ENCODE measurements around the gene FLT1. TPM values are rescaled to one million over a fixed set of nuclear protein-coding genes. Genes with fewer than 3 reads are reported as not detected.

FLT1 gene
- total RNA-seq, 1 experiment from 2014 or later, result 0.25 TPM

DNA sequence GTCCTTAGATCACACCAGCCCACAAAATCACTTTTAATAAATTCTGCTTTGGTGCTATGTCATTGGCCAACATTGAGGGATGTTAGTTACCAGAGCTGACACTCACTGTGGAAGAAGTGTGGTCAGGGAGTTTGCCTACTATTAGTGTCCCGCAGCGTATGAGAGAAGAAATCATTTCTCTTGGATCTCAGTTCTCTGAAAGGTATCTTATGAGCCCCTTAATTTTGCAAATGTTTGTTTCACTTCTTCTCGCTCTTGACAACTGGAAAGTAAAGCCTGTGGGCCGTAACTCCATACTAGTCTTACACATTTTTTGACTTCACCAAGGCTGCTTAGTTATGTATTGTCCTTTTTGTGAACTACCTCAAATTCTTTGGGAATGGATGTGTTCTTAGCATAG lies 80.9 kb downstream of the FLT1 start:
- Histone ChIP-seq H3K9me2 (ENCODE audit: insufficient read depth) (no peaks in the 10 kb centered on the region), H2AFZ (ENCODE audit: low read depth, low read length, poor library complexity, severe bottlenecking) (no peak overlapping the region), H3K4me2 (ENCODE audit: low read length) (no peak overlapping the region), H3K27me3 (ENCODE audit: insufficient read depth, low read length) (no peaks in the 10 kb centered on the region), H3K4me3 (replicated peaks in 1 of 2; ENCODE audit: low read depth in 1 of 2, low read length in 2 of 2) (no peak overlapping the region), H3K9ac (ENCODE audit: low read length) (no peak overlapping the region), H3K36me3 (ENCODE audit: control insufficient read depth in 1 of 2, insufficient read depth in 2 of 2, low read length in 2 of 2) (no peaks in the 10 kb centered on the region), H3K9me3 (ENCODE audit: control insufficient read depth in 1 of 2, insufficient read depth in 1 of 2, low read depth in 1 of 2, low read length in 2 of 2) (no peaks in the 10 kb centered on the region), H3K4me1 (ENCODE audit: control insufficient read depth in 1 of 2, insufficient read depth in 2 of 2, low read length in 2 of 2) (no peaks in the 10 kb centered on the region), H3K79me2 (ENCODE audit: insufficient read depth, low read length) (no peaks in the 10 kb centered on the region), H3K27ac (ENCODE audit: low read depth, low read length) (no peak overlapping the region), H4K20me1 (ENCODE audit: insufficient read depth) (no peaks in the 10 kb centered on the region)
- BruUV-seq (replicated peaks), result no TSS peak
- CTCF ChIA-PET, result no interaction called here
- POLR2A ChIA-PET, result no interaction called here
- DNase-seq (ENCODE audit: low read depth, low spot score), result no peak
- no peak for ATAC-seq
- intact Hi-C loops (cut with micrococcal nuclease), result no loop called here
- no peak for TF ChIP-seq EZH2phosphoT487 (IDR thresholded peaks at IDR 0.05; ENCODE audit: borderline replicate concordance)
- RAD21 ChIA-PET (ENCODE audit: low non-redundant PET in 1 of 2, low total read pairs in 2 of 2, uncharacterized antibody in 2 of 2, unreplicated experiment in 2 of 2), result no interaction called here

DNA sequence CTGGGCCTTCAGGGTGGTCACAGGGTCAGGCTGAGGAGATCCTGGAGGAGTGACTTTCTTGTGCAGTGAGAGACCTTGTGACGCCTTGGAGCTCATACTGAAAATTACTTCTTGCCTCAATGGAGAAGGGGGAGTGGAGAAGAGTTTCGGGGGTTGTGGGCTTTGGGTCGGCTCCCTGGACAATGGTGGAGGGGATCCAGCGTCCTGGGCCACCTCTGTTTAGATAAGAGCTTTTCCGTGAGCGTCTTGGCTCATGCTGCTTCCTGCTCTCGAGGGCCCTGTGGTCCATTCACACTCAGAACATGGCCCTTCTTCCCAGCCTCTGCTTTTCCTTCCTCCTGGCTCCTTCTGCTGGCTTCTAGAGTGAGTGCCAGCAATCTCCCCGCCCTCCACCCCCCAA lies 81.9 kb downstream of the FLT1 start:
- Histone ChIP-seq H4K20me1 (ENCODE audit: insufficient read depth) (no peaks in the 10 kb centered on the region), H3K9me3 (ENCODE audit: control insufficient read depth in 1 of 2, insufficient read depth in 1 of 2, low read depth in 1 of 2, low read length in 2 of 2) (no peaks in the 10 kb centered on the region), H2AFZ (ENCODE audit: low read depth, low read length, poor library complexity, severe bottlenecking) (no peak overlapping the region), H3K27me3 (ENCODE audit: insufficient read depth, low read length) (no peaks in the 10 kb centered on the region), H3K27ac (ENCODE audit: low read depth, low read length) (no peak overlapping the region), H3K9ac (ENCODE audit: low read length) (no peak overlapping the region), H3K79me2 (ENCODE audit: insufficient read depth, low read length) (no peaks in the 10 kb centered on the region), H3K36me3 (ENCODE audit: control insufficient read depth in 1 of 2, insufficient read depth in 2 of 2, low read length in 2 of 2) (no peaks in the 10 kb centered on the region), H3K4me1 (ENCODE audit: control insufficient read depth in 1 of 2, insufficient read depth in 2 of 2, low read length in 2 of 2) (no peaks in the 10 kb centered on the region), H3K4me3 (replicated peaks in 1 of 2; ENCODE audit: low read depth in 1 of 2, low read length in 2 of 2) (no peak overlapping the region), H3K9me2 (ENCODE audit: insufficient read depth) (no peaks in the 10 kb centered on the region), H3K4me2 (ENCODE audit: low read length) (no peak overlapping the region)
- TF ChIP-seq ZNF274 (IDR thresholded peaks at IDR 0.05; ENCODE audit: low read depth, low read length) (no peak), EZH2 (IDR thresholded peaks at IDR 0.05) (no peak)
- TF ChIP-seq, protein P1, sequence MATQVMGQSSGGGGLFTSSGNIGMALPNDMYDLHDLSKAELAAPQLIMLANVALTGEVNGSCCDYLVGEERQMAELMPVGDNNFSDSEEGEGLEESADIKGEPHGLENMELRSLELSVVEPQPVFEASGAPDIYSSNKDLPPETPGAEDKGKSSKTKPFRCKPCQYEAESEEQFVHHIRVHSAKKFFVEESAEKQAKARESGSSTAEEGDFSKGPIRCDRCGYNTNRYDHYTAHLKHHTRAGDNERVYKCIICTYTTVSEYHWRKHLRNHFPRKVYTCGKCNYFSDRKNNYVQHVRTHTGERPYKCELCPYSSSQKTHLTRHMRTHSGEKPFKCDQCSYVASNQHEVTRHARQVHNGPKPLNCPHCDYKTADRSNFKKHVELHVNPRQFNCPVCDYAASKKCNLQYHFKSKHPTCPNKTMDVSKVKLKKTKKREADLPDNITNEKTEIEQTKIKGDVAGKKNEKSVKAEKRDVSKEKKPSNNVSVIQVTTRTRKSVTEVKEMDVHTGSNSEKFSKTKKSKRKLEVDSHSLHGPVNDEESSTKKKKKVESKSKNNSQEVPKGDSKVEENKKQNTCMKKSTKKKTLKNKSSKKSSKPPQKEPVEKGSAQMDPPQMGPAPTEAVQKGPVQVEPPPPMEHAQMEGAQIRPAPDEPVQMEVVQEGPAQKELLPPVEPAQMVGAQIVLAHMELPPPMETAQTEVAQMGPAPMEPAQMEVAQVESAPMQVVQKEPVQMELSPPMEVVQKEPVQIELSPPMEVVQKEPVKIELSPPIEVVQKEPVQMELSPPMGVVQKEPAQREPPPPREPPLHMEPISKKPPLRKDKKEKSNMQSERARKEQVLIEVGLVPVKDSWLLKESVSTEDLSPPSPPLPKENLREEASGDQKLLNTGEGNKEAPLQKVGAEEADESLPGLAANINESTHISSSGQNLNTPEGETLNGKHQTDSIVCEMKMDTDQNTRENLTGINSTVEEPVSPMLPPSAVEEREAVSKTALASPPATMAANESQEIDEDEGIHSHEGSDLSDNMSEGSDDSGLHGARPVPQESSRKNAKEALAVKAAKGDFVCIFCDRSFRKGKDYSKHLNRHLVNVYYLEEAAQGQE (IDR thresholded peaks at IDR 0.05; ENCODE audit: low read depth), result no peak
- intact Hi-C loops (cut with micrococcal nuclease), result no loop called here
- no TSS peak for BruUV-seq (replicated peaks)
- DNase-seq (ENCODE audit: low read depth, low spot score) (no peak), ATAC-seq (no peak)
- ChIA-PET RAD21 (ENCODE audit: low non-redundant PET in 1 of 2, low total read pairs in 2 of 2, uncharacterized antibody in 2 of 2, unreplicated experiment in 2 of 2) (no interaction called here), CTCF (no interaction called here), POLR2A (no interaction called here)
